HG03064 (cell line): Measurements from ENCODE around the gene KRTAP9-4.
"Not testable (repeated sequence)": the region's sequence is repeated elsewhere in the genome, so short reads cannot be mapped to it uniquely, and the experiment has no call there.

Experiments
- ATAC-seq: cut with Tn5 transposase; IDR thresholded peaks from one replicate; pipeline ENCODE4 v1.9.1; 2021; ENCODE audit warnings: low read depth; ENCODE audit not compliant: unreplicated experiment

Gene KRTAP9-4

GRCh38 chr17:41263212-41263611 lies 13.7 kb downstream of the KRTAP9-4 start:
- ATAC-seq, result no peak

GRCh38 chr17:41264599-41264998 lies 15.1 kb downstream of the KRTAP9-4 start:
- ATAC-seq, result no peak

GRCh38 chr17:41265078-41265477 lies 15.6 kb downstream of the KRTAP9-4 start, which contains the start of gene KRTAP9-6:
Gene KRTAP9-6 (plus strand): TSS chr17:41265378. CDS start chr17:41265378, 0 bp downstream.
- no peak for ATAC-seq

- ATAC-seq, result no peak
These were observed 18.2 kb downstream of the KRTAP9-4 start for GRCh38 chr17:41267711-41268110.

- ATAC-seq, result not testable (repeated sequence)
These were observed 21.8 kb downstream of the KRTAP9-4 start for GRCh38 chr17:41271323-41271722.

GRCh38 chr17:41271858-41272257 lies 22.4 kb downstream of the KRTAP9-4 start:
- no peak for ATAC-seq

- not testable (repeated sequence) for ATAC-seq
These were observed 26.2 kb downstream of the KRTAP9-4 start, which contains the start of gene KRTAP9-7 for GRCh38 chr17:41275648-41276190. Gene KRTAP9-7 (plus strand): TSS chr17:41275698. CDS start chr17:41275698, 0 bp downstream.

GRCh38 chr17:41278176-41278955 lies 28.9 kb downstream of the KRTAP9-4 start:
- no peak for ATAC-seq

GRCh38 chr17:41284043-41284442 lies 34.6 kb downstream of the KRTAP9-4 start:
- ATAC-seq, result no peak

- no peak for ATAC-seq
These were observed 35.1 kb downstream of the KRTAP9-4 start for GRCh38 chr17:41284546-41284945.

GRCh38 chr17:41287050-41287449 lies 37.6 kb downstream of the KRTAP9-4 start:
- no peak for ATAC-seq

- no peak for ATAC-seq
These were observed 44.5 kb downstream of the KRTAP9-4 start for GRCh38 chr17:41294016-41294415.

- no peak for ATAC-seq
These were observed 47.4 kb downstream of the KRTAP9-4 start for GRCh38 chr17:41296846-41297245.

GRCh38 chr17:41298458-41299135 lies 49.1 kb downstream of the KRTAP9-4 start:
- ATAC-seq, result no peak
